HepG2 (cell line): ENCODE results near the gene HSFY2. TPM values are rescaled to one million over a fixed set of nuclear protein-coding genes. Genes with fewer than 3 reads are reported as not detected.
"Not testable (repeated sequence)": the region's sequence is repeated elsewhere in the genome, so short reads cannot be mapped to it uniquely, and the experiment has no call there.

Experiments used
- ATAC-seq: fragments of 200-7000 bp; cut with Tn5 transposase; 3 replicates; pipeline ENCODE4 v1.9.1; 2020; ENCODE audit warnings: mild to moderate bottlenecking, moderate library complexity
- Bru-seq: library from RNA; stranded (reverse); fragments of 400-500 nt; gene quantifications from one replicate; lab custom pipeline; 2021; lab: Mats Ljungman, UMichigan
- BruChase-seq, 2 experiments: library from RNA; stranded (reverse); fragments of 400-500 nt; gene quantifications; one replicate each; lab custom pipeline; 2021; lab: Mats Ljungman, UMichigan
- BruUV-seq: library from RNA; stranded (reverse); fragments of 400-500 nt; replicated peaks from 2 replicates; lab custom pipeline; 2021; lab: Mats Ljungman, UMichigan
- CTCF ChIA-PET: fragments of 300-600 bp; formaldehyde crosslinking; extraction: SDS; loops from one replicate; lab custom pipeline; 2021; ENCODE audit warnings: low total read pairs, inconsistent platforms, low intra/inter-chr PET ratio; lab: Yijun Ruan, JAX
- POLR2A ChIA-PET: fragments of 350-600 bp; sonication (Branson Sonifier 250); formaldehyde crosslinking; loops from one replicate; lab custom pipeline; 2020; ENCODE audit warnings: antibody characterized with exemption, inconsistent platforms; lab: Yijun Ruan, JAX
- DNase-seq: peaks from one replicate; pipeline ENCODE4 v3.0.0-alpha.2; 2015; ENCODE audit warnings: low spot score
- FAIRE-seq: peaks from 3 replicates; lab custom pipeline; 2011; peaks lifted over from hg19 to GRCh38; lab: Jason Lieb, UNC
- H2AFZ ChIP-seq: one replicate; pipeline ENCODE4 v1.6.1; 2011; ENCODE audit warnings: low read length, inconsistent platforms
- H3K27ac ChIP-seq: fragments of 300-600 bp; 3 replicates; pipeline ENCODE4 v1.8.0; 2011; ENCODE audit warnings: mixed run types, mild to moderate bottlenecking, mixed read lengths, low read length, inconsistent platforms; ENCODE audit not compliant: insufficient read depth; ENCODE audit errors: extremely low read length
- H3K27me3 ChIP-seq, 2 experiments: fragments of 200-600 bp in 1 of 2; 2 replicates in 1 of 2; 3 replicates in 1 of 2; pipeline versions ENCODE4 v1.6.0 to v1.8.0; 2011; ENCODE audit warnings: low read length in 2 of 2, mild to moderate bottlenecking in 2 of 2, moderate library complexity in 2 of 2, inconsistent platforms in 1 of 2; ENCODE audit not compliant: insufficient read depth in 2 of 2, control insufficient read depth in 1 of 2
- H3K36me3 ChIP-seq, 2 experiments: fragments of 200-600 bp in 1 of 2; replicated peaks in 1 of 2; 2 replicates in 1 of 2; 3 replicates in 1 of 2; pipeline versions ENCODE4 v1.5.1 to v1.8.0; 2011; ENCODE audit warnings: low read length in 2 of 2, inconsistent platforms in 1 of 2; ENCODE audit not compliant: insufficient read depth in 2 of 2, control insufficient read depth in 1 of 2
- H3K4me1 ChIP-seq: 2 replicates; pipeline ENCODE4 v1.5.1; 2012; ENCODE audit warnings: low read length, inconsistent platforms; ENCODE audit not compliant: insufficient read depth
- H3K4me2 ChIP-seq: 2 replicates; pipeline ENCODE4 v1.6.0; 2011; ENCODE audit warnings: low read depth, low read length, inconsistent platforms
- H3K4me3 ChIP-seq, 3 experiments: fragments of 200-600 bp in 1 of 3; sonication (generic), shearing (Covaris generic) in 1 of 3; replicated peaks in 1 of 3; 2 replicates each; pipeline ENCODE4 v1.5.1; 2011 to 2016; ENCODE audit warnings: low read length in 3 of 3, inconsistent platforms in 2 of 3, low read depth in 2 of 3, mild to moderate bottlenecking in 2 of 3, control low read depth in 1 of 3, mixed read lengths in 1 of 3; ENCODE audit not compliant: insufficient read depth in 1 of 3
- H3K79me2 ChIP-seq: one replicate; pipeline ENCODE4 v1.6.1; 2011; ENCODE audit warnings: low read length, inconsistent platforms; ENCODE audit not compliant: insufficient read depth
- H3K9ac ChIP-seq: 2 replicates; pipeline ENCODE4 v1.6.0; 2011; ENCODE audit warnings: mild to moderate bottlenecking, low read depth, low read length, inconsistent platforms; ENCODE audit not compliant: insufficient read depth
- H3K9me3 ChIP-seq: 2 replicates; pipeline ENCODE4 v1.5.1; 2012; ENCODE audit warnings: mild to moderate bottlenecking, low read length
- H4K20me1 ChIP-seq: 2 replicates; pipeline ENCODE4 v1.6.0; 2011; ENCODE audit warnings: inconsistent platforms, mild to moderate bottlenecking, low read length, moderate library complexity; ENCODE audit not compliant: insufficient read depth
- WGBS: methylation state at CpG from one replicate; pipeline ENCODE4 v1.1.6; 2017; ENCODE audit warnings: low lambda C conversion rate; 5-methylcytosine and 5-hydroxymethylcytosine counted together
- in situ Hi-C: cut with HindIII; loops from 2 replicates; pipeline ENCODE4 v1.10.0; 2017; ENCODE audit warnings: low pct_unique_long_range_greater_than_20kb; ENCODE audit not compliant: extremely low pct_ligation_motif_present
- intact Hi-C: fragments of 100-400 bp; cut with micrococcal nuclease; formaldehyde crosslinking; loops from one replicate; pipeline ENCODE4 v1.10.0; 2022; ENCODE audit not compliant: unreplicated experiment
- long read RNA-seq, 2 experiments: library from RNA in 1 of 2; library from polyadenylated mRNA in 1 of 2; stranded (forward) in 1 of 2; unstranded in 1 of 2; transcript quantifications; one replicate each; pipeline ENCODE4 v2.0.0, GENCODE V29; 2019 to 2022
- polyA minus RNA-seq, 3 experiments: library from RNA; depleted of rRNA, polyadenylated mRNA; stranded (reverse); fragments of >200 nt; gene quantifications; 2 replicates each; pipeline ENCODE4 v1.2.3, GENCODE V29; 2011; ENCODE audit warnings: low replicate concordance in 1 of 3
- polyA plus RNA-seq, 8 experiments: library from polyadenylated mRNA; depleted of rRNA in 3 of 8; stranded (reverse) in 7 of 8; unstranded in 1 of 8; fragments of >200 nt; fragmentation: Illumina TruSeq in 4 of 8; extraction: Trizol in 4 of 8; gene quantifications; 2 replicates each; pipeline versions ENCODE4 v1.2.1 to v1.2.3, GENCODE V29; 2011 to 2016; ENCODE audit warnings: low read depth in 4 of 8, missing spikeins in 1 of 8, mixed read lengths in 1 of 8; ENCODE audit not compliant: insufficient read depth in 1 of 8
- total RNA-seq, 5 experiments: library from RNA; depleted of rRNA; stranded (reverse); fragments of >200 nt; fragmentation: Illumina TruSeq; extraction: Trizol; gene quantifications; 2 replicates each; pipeline ENCODE4 v1.2.3, GENCODE V29; 2016; ENCODE audit warnings: low read depth in 1 of 5

HSFY2 gene
- total RNA-seq (2016; rRNA removed; fragmentation: Illumina TruSeq; extraction: Trizol) (not detected in 2 replicates), polyA plus RNA-seq (2011; rRNA removed) (not detected in 2 replicates), polyA minus RNA-seq (2011; rRNA and poly(A)+ RNA removed; ENCODE audit: low replicate concordance) (not detected in 2 replicates), Bru-seq, nascent RNA (not detected), BruChase-seq, experiment 1, labeled RNA remaining after a 6-hour chase (not detected), BruChase-seq, experiment 2, labeled RNA remaining after a 2-hour chase (not detected)
- not detected in 2 replicates for total RNA-seq (2016; cell fraction: cytosol; rRNA removed; fragmentation: Illumina TruSeq; extraction: Trizol; ENCODE audit: low read depth)
- total RNA-seq (2016; cell fraction: insoluble cytoplasmic fraction; rRNA removed; fragmentation: Illumina TruSeq; extraction: Trizol), result not detected in 2 replicates
- not detected in 2 replicates for total RNA-seq (2016; cell fraction: membrane; rRNA removed; fragmentation: Illumina TruSeq; extraction: Trizol)
- not detected in 2 replicates for total RNA-seq (2016; cell fraction: nucleus; rRNA removed; fragmentation: Illumina TruSeq; extraction: Trizol)
- polyA plus RNA-seq (2011; cell fraction: cytosol; rRNA removed), result not detected in 2 replicates
- polyA plus RNA-seq (2011; cell fraction: nucleus; rRNA removed), result not detected in 2 replicates
- polyA plus RNA-seq (2012), result not detected in 2 replicates
- polyA plus RNA-seq (2016; cell fraction: cytosol; fragmentation: Illumina TruSeq; extraction: Trizol; ENCODE audit: low read depth), result not detected in 2 replicates
- polyA plus RNA-seq (2016; cell fraction: insoluble cytoplasmic fraction; fragmentation: Illumina TruSeq; extraction: Trizol; ENCODE audit: low read depth), result not detected in 2 replicates
- not detected in 2 replicates for polyA plus RNA-seq (2016; cell fraction: membrane; fragmentation: Illumina TruSeq; extraction: Trizol; ENCODE audit: low read depth)
- not detected in 2 replicates for polyA plus RNA-seq (2016; cell fraction: nucleus; fragmentation: Illumina TruSeq; extraction: Trizol; ENCODE audit: insufficient read depth, low read depth)
- not detected in 2 replicates for polyA minus RNA-seq (2011; cell fraction: cytosol; rRNA and poly(A)+ RNA removed)
- polyA minus RNA-seq (2011; cell fraction: nucleus; rRNA and poly(A)+ RNA removed), result not detected in 2 replicates
- long read RNA-seq, experiment 1, result 0 reads
- long read RNA-seq, experiment 2, result 0 reads

GRCh38 chrY:18773635-18774034 lies at the start of gene HSFY2:
Gene HSFY2, minus strand, starts transcription at chrY:18773735. Its CDS starts 117 bp downstream, at chrY:18773618.
- H3K9ac ChIP-seq, H3K4me3 ChIP-seq, H2AFZ ChIP-seq, intact Hi-C loops, FAIRE-seq, H3K79me2 ChIP-seq, H3K4me1 ChIP-seq, H3K27me3 ChIP-seq, H3K4me2 ChIP-seq, H3K27ac ChIP-seq, H3K36me3 ChIP-seq, CTCF ChIA-PET, POLR2A ChIA-PET, H4K20me1 ChIP-seq, H3K9me3 ChIP-seq, in situ Hi-C loops, BruUV-seq, ATAC-seq, DNase-seq: not testable (repeated sequence)
- WGBS, result no CpG with 5 or more reads among the region's 1 CpG

GRCh38 chrY:18815751-18816150 lies 42.2 kb upstream of the HSFY2 start:
- H3K4me3 ChIP-seq, in situ Hi-C loops, ATAC-seq, FAIRE-seq, H3K4me2 ChIP-seq, CTCF ChIA-PET, H4K20me1 ChIP-seq, H3K79me2 ChIP-seq, POLR2A ChIA-PET, H2AFZ ChIP-seq, H3K27me3 ChIP-seq, H3K27ac ChIP-seq, H3K9ac ChIP-seq, H3K4me1 ChIP-seq, H3K36me3 ChIP-seq, DNase-seq, intact Hi-C loops, H3K9me3 ChIP-seq, BruUV-seq: not testable (repeated sequence)
- no CpG with 5 or more reads among the region's 5 CpGs for WGBS

- POLR2A ChIA-PET, BruUV-seq, H3K4me2 ChIP-seq, H3K9me3 ChIP-seq, FAIRE-seq, H4K20me1 ChIP-seq, H3K36me3 ChIP-seq, ATAC-seq, intact Hi-C loops, in situ Hi-C loops, H3K27ac ChIP-seq, H3K79me2 ChIP-seq, CTCF ChIA-PET, H3K9ac ChIP-seq, H3K4me1 ChIP-seq, H2AFZ ChIP-seq, H3K27me3 ChIP-seq, H3K4me3 ChIP-seq, DNase-seq: not testable (repeated sequence)
- WGBS, result no CpG with 5 or more reads among the region's 2 CpGs
Observed at GRCh38 chrY:18788757-18789406, 15.3 kb upstream of the HSFY2 start.
